ENCODE results near the gene SLC22A2.
"Not testable (repeated sequence)": the region's sequence is repeated elsewhere in the genome, so short reads cannot be mapped to it uniquely, and the experiment has no call there.

Gene SLC22A2

GRCh38 chr6:160258346-160259142, at the start of gene SLC22A2:
SLC22A2 (minus strand) TSS chr6:160258821; CDS start chr6:160258757, 64 bp downstream.
- DNase-seq, result no peak

GRCh38 chr6:160305926-160306713, 47.5 kb upstream of the SLC22A2 start:
- no peak for DNase-seq

GRCh38 chr6:160303806-160304205, 45.2 kb upstream of the SLC22A2 start:
- no peak for DNase-seq

GRCh38 chr6:160302431-160303082, 43.9 kb upstream of the SLC22A2 start:
- DNase-seq, result not testable (repeated sequence)

GRCh38 chr6:160301339-160301738, 42.7 kb upstream of the SLC22A2 start:
- DNase-seq, result no peak

GRCh38 chr6:160300076-160300695, 41.6 kb upstream of the SLC22A2 start:
- DNase-seq, result no peak

- DNase-seq, result no peak
These were observed 40.9 kb upstream of the SLC22A2 start for GRCh38 chr6:160299559-160299958.

GRCh38 chr6:160298121-160298520, 39.5 kb upstream of the SLC22A2 start:
- DNase-seq, result no peak

GRCh38 chr6:160297310-160297709, 38.7 kb upstream of the SLC22A2 start:
- DNase-seq, result no peak

GRCh38 chr6:160293844-160294243, 35.2 kb upstream of the SLC22A2 start:
- no peak for DNase-seq

- DNase-seq, result no peak
These were observed 27.0 kb upstream of the SLC22A2 start for GRCh38 chr6:160285541-160286105.

- DNase-seq, result no peak
These were observed 26.0 kb upstream of the SLC22A2 start for GRCh38 chr6:160284575-160284974.

GRCh38 chr6:160282444-160282843, 23.8 kb upstream of the SLC22A2 start:
- no peak for DNase-seq

- DNase-seq, result no peak
These were observed 21.2 kb upstream of the SLC22A2 start for GRCh38 chr6:160279850-160280249.

GRCh38 chr6:160278786-160279310, 20.2 kb upstream of the SLC22A2 start:
- no peak for DNase-seq

- DNase-seq, result no peak
These were observed 19.7 kb upstream of the SLC22A2 start for GRCh38 chr6:160278311-160278710.

GRCh38 chr6:160277546-160277945, 18.9 kb upstream of the SLC22A2 start:
- DNase-seq, result no peak

- no peak for DNase-seq
These were observed 18.5 kb upstream of the SLC22A2 start for GRCh38 chr6:160277144-160277543.

GRCh38 chr6:160276126-160276525, 17.5 kb upstream of the SLC22A2 start:
- DNase-seq, result no peak

GRCh38 chr6:160275511-160276003, 16.9 kb upstream of the SLC22A2 start:
- DNase-seq, result no peak

- no peak for DNase-seq
These were observed 16.4 kb upstream of the SLC22A2 start for GRCh38 chr6:160274871-160275510.

GRCh38 chr6:160273750-160274149, 15.1 kb upstream of the SLC22A2 start:
- DNase-seq, result no peak
